SU-DHL-6 (cell line): ENCODE measurements around the gene NET1.

ENCODE experiments used
- H2AFZ ChIP-seq: fragments of 200-600 bp; sonication (generic); 2 replicates; pipeline ENCODE4 v1.6.1; 2014; ENCODE audit warnings: low read depth, mild to moderate bottlenecking, moderate library complexity, mixed read lengths, antibody characterized with exemption, low read length; ENCODE audit not compliant: severe bottlenecking
- H3F3A ChIP-seq: fragments of 200-600 bp; shearing (Covaris generic); 2 replicates; pipeline ENCODE4 v1.6.0; 2016; ENCODE audit warnings: antibody characterized with exemption, mild to moderate bottlenecking; ENCODE audit not compliant: insufficient read depth
- H3K27ac ChIP-seq: fragments of 200-600 bp; sonication (generic); 2 replicates; pipeline ENCODE4 v1.5.1; 2016; ENCODE audit warnings: low read depth, mild to moderate bottlenecking, low read length, moderate library complexity, mixed read lengths
- H3K27me3 ChIP-seq: fragments of 200-600 bp; sonication (generic), shearing (Covaris generic); 2 replicates; pipeline ENCODE4 v1.6.0; 2014; ENCODE audit warnings: mild to moderate bottlenecking, low read length
- H3K36me3 ChIP-seq: fragments of 200-600 bp; sonication (generic); 2 replicates; pipeline ENCODE4 v1.6.1; 2014; ENCODE audit warnings: mild to moderate bottlenecking, low read length, mixed read lengths
- H3K4me2 ChIP-seq: fragments of 300-600, 200-600 bp; shearing (Covaris generic), sonication (generic); 2 replicates; pipeline ENCODE4 v1.6.0; 2014; ENCODE audit warnings: low read length, low read depth, mild to moderate bottlenecking; ENCODE audit not compliant: poor library complexity, severe bottlenecking
- H3K4me3 ChIP-seq: fragments of 200-600 bp; sonication (generic); 2 replicates; pipeline ENCODE4 v1.5.1; 2014; ENCODE audit warnings: antibody characterized with exemption, low read length, mild to moderate bottlenecking, mixed read lengths; ENCODE audit not compliant: insufficient read depth, poor library complexity, severe bottlenecking
- H3K79me2 ChIP-seq: fragments of 200-600 bp; sonication (generic); 2 replicates; pipeline ENCODE4 v1.6.1; 2014; ENCODE audit warnings: mild to moderate bottlenecking, low read length, moderate library complexity; ENCODE audit not compliant: insufficient read depth
- H3K9ac ChIP-seq: fragments of 200-600 bp; sonication (generic); 2 replicates; pipeline ENCODE4 v1.7.0; 2014; ENCODE audit warnings: mild to moderate bottlenecking, low read length
- H3K9me2 ChIP-seq: fragments of 200-600 bp; sonication (generic); replicated peaks from 2 replicates; pipeline ENCODE4 v1.6.1; 2014; ENCODE audit warnings: low read length; ENCODE audit not compliant: insufficient read depth
- H3K9me3 ChIP-seq: fragments of 200-600 bp; sonication (generic); 2 replicates; pipeline ENCODE4 v1.6.1; 2014; ENCODE audit warnings: low read length, mixed read lengths; ENCODE audit not compliant: insufficient read depth
- H4K20me1 ChIP-seq: fragments of 200-600 bp; sonication (generic); 2 replicates; pipeline ENCODE4 v1.6.1; 2014; ENCODE audit warnings: low read depth, mild to moderate bottlenecking, antibody characterized with exemption, low read length, moderate library complexity, mixed read lengths
- EZH2phosphoT487 ChIP-seq: fragments of 200-600 bp; sonication (generic), shearing (Covaris generic); conservative IDR thresholded peaks from 2 replicates; pipeline ENCODE4 v1.6.1; 2018; ENCODE audit warnings: mild to moderate bottlenecking, antibody characterized with exemption, low read length, moderate library complexity, mixed read lengths
- TF ChIP-seq, protein P1 (sequence below): fragments of 200-600 bp; sonication (generic); IDR thresholded peaks from one replicate; pipeline ENCODE4 v1.5.1; 2017; ENCODE audit warnings: antibody characterized with exemption, mild to moderate bottlenecking, low read length, moderate library complexity; ENCODE audit not compliant: insufficient read depth, poor library complexity, severe bottlenecking

The NET1 gene

DNA sequence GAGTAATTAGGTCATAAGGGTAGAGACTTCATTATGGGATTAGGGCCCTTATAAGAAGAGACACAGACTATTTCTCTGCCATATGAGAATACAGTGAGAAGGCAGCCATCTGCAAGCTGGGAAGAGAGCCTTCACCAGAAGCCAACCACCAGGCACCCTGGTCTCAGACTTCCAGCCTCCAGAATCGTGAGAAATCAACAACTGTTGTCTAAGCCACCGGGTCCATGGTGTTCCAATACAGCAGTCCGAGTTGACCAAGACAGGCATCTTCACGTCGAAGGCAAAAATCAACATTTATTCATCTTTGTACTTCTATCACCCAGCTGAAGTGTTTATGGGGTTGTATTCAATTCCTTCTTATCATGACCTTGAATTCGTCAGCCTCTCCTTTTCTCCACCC lies 13.0 kb upstream of the NET1 start:
- Histone ChIP-seq H3K36me3 (no peaks in the 10 kb centered on the region), H3F3A (no peaks in the 10 kb centered on the region), H3K9me3 (no peaks in the 10 kb centered on the region), H3K9ac (no peak overlapping the region), H3K27me3 (no peaks in the 10 kb centered on the region), H3K4me2 (no peak overlapping the region), H3K79me2 (no peaks in the 10 kb centered on the region), H3K4me3 (no peak overlapping the region), H2AFZ (no peak overlapping the region), H4K20me1 (no peaks in the 10 kb centered on the region), H3K9me2 (no peaks in the 10 kb centered on the region), H3K27ac (no peak overlapping the region)
- TF ChIP-seq, protein P1, sequence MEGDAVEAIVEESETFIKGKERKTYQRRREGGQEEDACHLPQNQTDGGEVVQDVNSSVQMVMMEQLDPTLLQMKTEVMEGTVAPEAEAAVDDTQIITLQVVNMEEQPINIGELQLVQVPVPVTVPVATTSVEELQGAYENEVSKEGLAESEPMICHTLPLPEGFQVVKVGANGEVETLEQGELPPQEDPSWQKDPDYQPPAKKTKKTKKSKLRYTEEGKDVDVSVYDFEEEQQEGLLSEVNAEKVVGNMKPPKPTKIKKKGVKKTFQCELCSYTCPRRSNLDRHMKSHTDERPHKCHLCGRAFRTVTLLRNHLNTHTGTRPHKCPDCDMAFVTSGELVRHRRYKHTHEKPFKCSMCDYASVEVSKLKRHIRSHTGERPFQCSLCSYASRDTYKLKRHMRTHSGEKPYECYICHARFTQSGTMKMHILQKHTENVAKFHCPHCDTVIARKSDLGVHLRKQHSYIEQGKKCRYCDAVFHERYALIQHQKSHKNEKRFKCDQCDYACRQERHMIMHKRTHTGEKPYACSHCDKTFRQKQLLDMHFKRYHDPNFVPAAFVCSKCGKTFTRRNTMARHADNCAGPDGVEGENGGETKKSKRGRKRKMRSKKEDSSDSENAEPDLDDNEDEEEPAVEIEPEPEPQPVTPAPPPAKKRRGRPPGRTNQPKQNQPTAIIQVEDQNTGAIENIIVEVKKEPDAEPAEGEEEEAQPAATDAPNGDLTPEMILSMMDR = no peak
- no peak for TF ChIP-seq EZH2phosphoT487

DNA sequence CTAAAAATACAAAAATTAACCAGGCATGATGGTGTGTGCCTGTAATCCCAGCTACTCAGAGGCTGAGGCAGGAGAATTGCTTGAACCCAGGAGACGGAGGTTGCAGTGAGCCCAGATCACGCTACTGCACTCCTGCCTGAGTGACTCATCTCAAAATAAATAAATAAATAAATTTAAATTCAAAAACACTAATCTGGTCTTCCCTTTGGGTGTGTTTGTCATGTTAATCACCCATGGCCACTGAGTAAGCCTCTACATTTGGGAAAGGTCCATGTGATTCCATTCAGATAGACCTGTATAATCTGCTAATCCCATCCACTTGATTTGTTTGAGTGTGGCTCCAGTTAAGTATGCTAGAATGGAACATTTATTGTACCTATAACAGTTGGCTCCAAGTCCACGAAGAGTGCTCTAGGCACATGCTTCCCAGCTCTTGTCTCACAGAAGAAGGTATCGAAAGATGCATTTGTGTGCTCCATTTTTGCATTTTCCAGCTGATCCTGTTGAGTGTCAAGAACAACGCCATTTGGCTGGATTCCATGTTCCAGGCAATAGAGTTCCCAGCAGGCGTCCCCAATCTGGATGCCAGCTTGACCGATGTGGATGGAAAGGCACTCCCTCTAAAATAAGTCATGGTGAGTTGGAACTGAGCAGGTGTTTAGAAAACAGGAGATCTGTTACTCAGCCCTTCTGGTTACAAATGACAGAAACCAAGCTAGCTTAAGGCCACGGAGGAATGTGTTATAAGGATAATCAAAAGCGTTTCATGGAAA lies 11.7 kb upstream of the NET1 start:
- no peaks in the 10 kb centered on the region for H3F3A ChIP-seq
- no peaks in the 10 kb centered on the region for H3K9me2 ChIP-seq
- H3K27ac ChIP-seq = no peak overlapping the region
- H3K4me3 ChIP-seq = no peak overlapping the region
- no peaks in the 10 kb centered on the region for H3K9me3 ChIP-seq
- H4K20me1 ChIP-seq = no peaks in the 10 kb centered on the region
- no peak overlapping the region for H2AFZ ChIP-seq
- no peaks in the 10 kb centered on the region for H3K79me2 ChIP-seq
- H3K36me3 ChIP-seq = no peaks in the 10 kb centered on the region
- TF ChIP-seq, protein P1 = no peak
- no peak for TF ChIP-seq EZH2phosphoT487
- H3K27me3 ChIP-seq = no peaks in the 10 kb centered on the region
- H3K4me2 ChIP-seq = no peak overlapping the region
- no peak overlapping the region for H3K9ac ChIP-seq

- Histone ChIP-seq H3K27me3 (no peaks in the 10 kb centered on the region), H3K27ac (no peak overlapping the region), H3K79me2 (no peaks in the 10 kb centered on the region), H2AFZ (no peak overlapping the region), H3K4me2 (no peak overlapping the region), H3K9me3 (peaks cover 5% of the 10 kb centered on the region; the same call in 1 of the 2 replicates), H3F3A (no peaks in the 10 kb centered on the region), H3K4me3 (no peak overlapping the region), H4K20me1 (no peaks in the 10 kb centered on the region), H3K9me2 (no peaks in the 10 kb centered on the region), H3K36me3 (no peaks in the 10 kb centered on the region), H3K9ac (no peak overlapping the region)
- TF ChIP-seq, protein P1 = no peak
- no peak for TF ChIP-seq EZH2phosphoT487
Measured at GRCh38 chr10:5402798-5403197, 9.6 kb upstream of the NET1 start.
